Testis (tissue), 3 donors: Measurements from ENCODE around the gene C2CD4C. TPM values are rescaled to one million over a fixed set of nuclear protein-coding genes. Genes with fewer than 3 reads are reported as not detected.

Source experiments
- DNase-seq: peaks from one replicate; pipeline ENCODE4 v3.0.0-alpha.2; 2019
- H3K27ac ChIP-seq, 2 donors: fragments of 200-600 bp; sonication (generic); one replicate each; pipeline ENCODE4 v1.5.1; 2019
- H3K27me3 ChIP-seq: fragments of 200-600 bp; sonication (generic); one replicate; pipeline ENCODE4 v1.5.1; 2019
- H3K36me3 ChIP-seq: fragments of 200-600 bp; sonication (generic); one replicate; pipeline ENCODE4 v1.5.1; 2017; ENCODE audit warnings: low read depth; ENCODE audit errors: missing control alignments
- H3K4me1 ChIP-seq: fragments of 200-600 bp; sonication (generic); one replicate; pipeline ENCODE4 v1.5.1; 2019
- H3K4me3 ChIP-seq, 2 donors: fragments of 200-600 bp; sonication (generic); one replicate each; pipeline ENCODE4 v1.5.1; 2017 to 2019
- H3K9me3 ChIP-seq: fragments of 200-600 bp; sonication (generic); one replicate; pipeline ENCODE4 v1.5.1; 2017
- CTCF ChIP-seq, 3 experiments: fragments of 450-650 bp in 2 of 3; fragments of 200-600 bp in 1 of 3; sonication (generic) in 1 of 3; IDR thresholded peaks; one replicate each; pipeline ENCODE4 v1.5.1; 2016 to 2019; ENCODE audit warnings: antibody characterized with exemption in 3 of 3, mild to moderate bottlenecking in 2 of 3, moderate library complexity in 1 of 3
- POLR2A ChIP-seq: fragments of 450-650 bp; IDR thresholded peaks from one replicate; pipeline ENCODE4 v1.6.1; 2017; ENCODE audit warnings: antibody characterized with exemption, mild to moderate bottlenecking, moderate library complexity
- WGBS, 2 donors: methylation state at CpG; one replicate each; pipeline ENCODE4 v1.1.5; 2018; 5-methylcytosine and 5-hydroxymethylcytosine counted together
- intact Hi-C: fragments of 100-400 bp; cut with DNase I; formaldehyde crosslinking; loops from one replicate; pipeline ENCODE4 v1.15.1; 2023; ENCODE audit warnings: low total_unique reads
- polyA plus RNA-seq: library from polyadenylated mRNA; stranded (reverse); fragments of 350-450 nt; fragmentation: Illumina TruSeq; extraction: RNeasy Lipid Tissue Mini Kit (QIAGEN cat#74804); gene quantifications from one replicate; pipeline ENCODE4 v1.2.3, GENCODE V29; 2014; ENCODE audit warnings: low read depth, low replicate concordance; ENCODE audit not compliant: insufficient read depth
- total RNA-seq, 2 donors: library from RNA; depleted of rRNA; stranded (reverse); fragments of >200 nt; gene quantifications; one replicate each; pipeline ENCODE4 v1.2.3, GENCODE V29; 2016

C2CD4C gene
- total and polyA plus RNA-seq, 3 donors from 2014 or later, result 0.88 to 5.4 (median 5.3) TPM

GRCh38 chr19:449916-450315, 41.0 kb upstream of the C2CD4C start:
- Histone ChIP-seq H3K36me3 (no peaks in the 10 kb centered on the region), H3K4me3 (no peak overlapping the region), H3K27me3 (no peaks in the 10 kb centered on the region), H3K27ac (no peak overlapping the region), H3K9me3 (no peaks in the 10 kb centered on the region), H3K4me1 (peaks cover 4% of the 10 kb centered on the region)
- intact Hi-C loops, result no loop called here
- TF ChIP-seq POLR2A, result no peak
- TF ChIP-seq CTCF (IDR thresholded peaks at IDR 0.05), result no peak
- 93 to 94% methylated on average over 20 of the region's 20 CpGs for WGBS, 2 donors
- no peak for DNase-seq

- Histone ChIP-seq H3K27ac (no peak overlapping the region), H3K4me1 (peaks cover 4% of the 10 kb centered on the region), H3K9me3 (no peaks in the 10 kb centered on the region), H3K4me3 (no peak overlapping the region), H3K36me3 (no peaks in the 10 kb centered on the region), H3K27me3 (no peaks in the 10 kb centered on the region)
- TF ChIP-seq POLR2A, result no peak
- no peak for TF ChIP-seq CTCF (IDR thresholded peaks at IDR 0.05)
- intact Hi-C loops, result no loop called here
- no peak for DNase-seq
- WGBS, 2 donors, result 41 to 53% methylated on average over 31 of the region's 31 CpGs
These were observed 39.0 kb upstream of the C2CD4C start for GRCh38 chr19:447816-448560.

DNA sequence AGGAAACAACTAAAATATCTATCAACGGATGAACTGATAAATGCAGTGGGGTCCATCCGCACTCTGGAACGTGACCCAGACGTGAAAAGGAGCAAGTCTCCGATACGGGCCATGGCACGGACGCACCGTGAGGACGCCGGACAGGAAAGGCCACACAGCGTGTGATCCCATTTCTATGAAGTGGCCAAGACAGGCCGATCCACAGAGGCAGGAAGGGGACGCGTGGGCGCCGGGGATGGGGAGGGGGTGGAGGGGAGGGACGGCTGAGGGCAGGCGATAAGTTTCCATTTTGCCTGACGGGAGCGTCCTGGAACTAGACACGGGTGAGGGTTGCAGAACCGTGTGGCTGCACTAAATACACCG, 38.1 kb upstream of the C2CD4C start:
- peaks cover 4% of the 10 kb centered on the region for H3K4me1 ChIP-seq
- H3K27me3 ChIP-seq, result no peaks in the 10 kb centered on the region
- DNase-seq, result no peak
- intact Hi-C loops, result no loop called here
- TF ChIP-seq CTCF (IDR thresholded peaks at IDR 0.05), result no peak
- no peak overlapping the region for H3K27ac ChIP-seq
- no peaks in the 10 kb centered on the region for H3K36me3 ChIP-seq
- no peak overlapping the region for H3K4me3 ChIP-seq
- no peaks in the 10 kb centered on the region for H3K9me3 ChIP-seq
- 86 to 89% methylated on average over 24 of the region's 24 CpGs for WGBS, 2 donors

DNA sequence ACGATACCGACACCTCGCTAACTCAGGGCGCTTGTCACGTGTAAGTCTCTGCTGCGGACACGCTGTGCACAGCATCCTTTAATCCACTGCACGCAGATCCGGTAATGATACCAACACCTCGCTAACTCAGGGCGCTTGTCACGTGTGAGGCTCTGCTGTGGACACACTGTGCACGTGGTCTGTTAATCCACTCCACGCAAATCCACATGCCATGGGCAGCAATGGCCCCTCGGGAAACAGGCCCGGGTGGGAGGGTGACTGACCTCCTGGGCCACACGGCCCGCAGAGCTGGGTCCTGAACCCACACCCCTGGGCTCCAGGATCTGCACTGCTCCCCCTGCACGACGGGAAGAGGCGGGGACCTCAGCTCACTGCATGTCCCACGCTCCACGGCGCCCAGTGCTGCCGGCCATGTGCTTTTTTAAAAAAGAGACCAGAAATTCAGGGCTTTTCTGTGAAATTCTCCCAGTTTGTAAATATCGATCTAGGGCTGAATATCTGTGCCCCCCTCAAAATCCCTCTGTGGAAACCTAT, 35.8 kb upstream of the C2CD4C start:
- intact Hi-C loops, result no loop called here
- no peaks in the 10 kb centered on the region for H3K36me3 ChIP-seq
- TF ChIP-seq POLR2A, result no peak
- H3K27ac ChIP-seq, result no peak overlapping the region
- WGBS, 2 donors, result 96 to 97% methylated on average over 24 to 26 of the region's 26 CpGs
- no peak overlapping the region for H3K4me3 ChIP-seq
- DNase-seq, result no peak
- H3K27me3 ChIP-seq, result no peaks in the 10 kb centered on the region
- H3K4me1 ChIP-seq, result peaks cover 4% of the 10 kb centered on the region
- H3K9me3 ChIP-seq, result no peaks in the 10 kb centered on the region

GRCh38 chr19:443005-443404, 34.1 kb upstream of the C2CD4C start:
- intact Hi-C loops, result no loop called here
- DNase-seq, result no peak
- Histone ChIP-seq H3K4me1 (peaks cover 2% of the 10 kb centered on the region), H3K27me3 (no peaks in the 10 kb centered on the region), H3K36me3 (no peaks in the 10 kb centered on the region), H3K27ac (no peak overlapping the region), H3K9me3 (no peaks in the 10 kb centered on the region), H3K4me3 (no peak overlapping the region)
- no peak for TF ChIP-seq CTCF (IDR thresholded peaks at IDR 0.05)
- no peak for TF ChIP-seq POLR2A
- WGBS, 2 donors, result 85 to 86% methylated on average over 2 of the region's 2 CpGs
